ENCODE measurements around the gene TRIP11.

Gene TRIP11

DNA sequence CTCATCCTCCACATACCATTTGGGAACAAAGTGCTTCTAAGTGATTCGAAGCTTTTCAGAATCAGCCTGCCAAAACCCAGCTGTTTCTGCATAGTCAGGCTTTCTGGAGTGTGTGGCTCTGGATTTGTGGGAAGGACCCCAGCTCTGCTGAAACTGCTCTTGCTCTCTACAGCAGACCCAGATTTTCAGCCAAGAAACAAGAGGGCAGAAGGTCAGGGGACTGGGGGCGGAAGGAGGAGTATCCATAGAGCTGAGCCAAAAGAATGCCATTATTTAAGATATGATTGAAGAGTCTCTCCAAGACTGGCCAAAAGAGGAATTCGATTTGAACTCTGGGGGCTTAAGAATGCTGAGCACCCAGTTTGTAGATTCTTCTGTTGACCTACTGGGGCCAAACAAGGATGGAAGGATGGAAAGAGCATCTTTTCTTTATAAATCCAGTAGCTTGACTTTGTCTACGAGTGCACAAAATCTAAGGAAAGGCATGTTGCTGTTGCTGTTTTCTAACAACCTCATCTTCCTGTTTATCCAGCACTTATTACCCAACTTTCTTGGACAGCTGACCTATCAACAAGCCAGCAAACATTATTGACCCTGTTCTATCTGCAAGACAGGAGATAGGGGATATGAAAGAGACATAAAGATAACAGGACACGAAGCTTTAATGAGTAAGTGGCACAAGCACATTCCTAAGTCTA is 121.5 kb downstream of the TRIP11 start:
- no peak overlapping the region for H3K4me3 ChIP-seq (ENCODE audit: low read depth, low read length)
- DNase-seq (ENCODE audit: low read depth): no peak
- TF ChIP-seq POLR2A (IDR thresholded peaks at IDR 0.05; ENCODE audit: extremely low read depth, insufficient read length) (no peak), MYC (IDR thresholded peaks at IDR 0.05; ENCODE audit: low read depth, low read length) (no peak)
- TF ChIP-seq, protein P1, sequence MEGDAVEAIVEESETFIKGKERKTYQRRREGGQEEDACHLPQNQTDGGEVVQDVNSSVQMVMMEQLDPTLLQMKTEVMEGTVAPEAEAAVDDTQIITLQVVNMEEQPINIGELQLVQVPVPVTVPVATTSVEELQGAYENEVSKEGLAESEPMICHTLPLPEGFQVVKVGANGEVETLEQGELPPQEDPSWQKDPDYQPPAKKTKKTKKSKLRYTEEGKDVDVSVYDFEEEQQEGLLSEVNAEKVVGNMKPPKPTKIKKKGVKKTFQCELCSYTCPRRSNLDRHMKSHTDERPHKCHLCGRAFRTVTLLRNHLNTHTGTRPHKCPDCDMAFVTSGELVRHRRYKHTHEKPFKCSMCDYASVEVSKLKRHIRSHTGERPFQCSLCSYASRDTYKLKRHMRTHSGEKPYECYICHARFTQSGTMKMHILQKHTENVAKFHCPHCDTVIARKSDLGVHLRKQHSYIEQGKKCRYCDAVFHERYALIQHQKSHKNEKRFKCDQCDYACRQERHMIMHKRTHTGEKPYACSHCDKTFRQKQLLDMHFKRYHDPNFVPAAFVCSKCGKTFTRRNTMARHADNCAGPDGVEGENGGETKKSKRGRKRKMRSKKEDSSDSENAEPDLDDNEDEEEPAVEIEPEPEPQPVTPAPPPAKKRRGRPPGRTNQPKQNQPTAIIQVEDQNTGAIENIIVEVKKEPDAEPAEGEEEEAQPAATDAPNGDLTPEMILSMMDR (IDR thresholded peaks at IDR 0.05; ENCODE audit: low read depth, low read length): no peak
- TF ChIP-seq, protein P2, sequence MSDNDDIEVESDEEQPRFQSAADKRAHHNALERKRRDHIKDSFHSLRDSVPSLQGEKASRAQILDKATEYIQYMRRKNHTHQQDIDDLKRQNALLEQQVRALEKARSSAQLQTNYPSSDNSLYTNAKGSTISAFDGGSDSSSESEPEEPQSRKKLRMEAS (IDR thresholded peaks at IDR 0.05; ENCODE audit: low read depth, low read length): no peak
